LNCAP (cell line): ENCODE measurements around the gene HES2.

Source experiments
- CTCF ChIP-seq: fragments of 450-650 bp; IDR thresholded peaks from 2 replicates; pipeline ENCODE4 v1.5.1; 2017; ENCODE audit warnings: mild to moderate bottlenecking

The HES2 gene

GRCh38 chr1:6385488-6386191, 34.1 kb downstream of the HES2 start:
- TF ChIP-seq CTCF: no peak

GRCh38 chr1:6384962-6385361, 34.8 kb downstream of the HES2 start:
- no peak for TF ChIP-seq CTCF

GRCh38 chr1:6384135-6384534, 35.6 kb downstream of the HES2 start:
- no peak for TF ChIP-seq CTCF

GRCh38 chr1:6380037-6380436, 39.7 kb downstream of the HES2 start:
- TF ChIP-seq CTCF: no peak

GRCh38 chr1:6378096-6378746, 41.5 kb downstream of the HES2 start:
- TF ChIP-seq CTCF: no peak

GRCh38 chr1:6373961-6374720, 45.6 kb downstream of the HES2 start:
- no peak for TF ChIP-seq CTCF

GRCh38 chr1:6370006-6370405, 49.7 kb downstream of the HES2 start:
- no peak for TF ChIP-seq CTCF
